ENCODE data around the gene CHD1L.

DNA sequence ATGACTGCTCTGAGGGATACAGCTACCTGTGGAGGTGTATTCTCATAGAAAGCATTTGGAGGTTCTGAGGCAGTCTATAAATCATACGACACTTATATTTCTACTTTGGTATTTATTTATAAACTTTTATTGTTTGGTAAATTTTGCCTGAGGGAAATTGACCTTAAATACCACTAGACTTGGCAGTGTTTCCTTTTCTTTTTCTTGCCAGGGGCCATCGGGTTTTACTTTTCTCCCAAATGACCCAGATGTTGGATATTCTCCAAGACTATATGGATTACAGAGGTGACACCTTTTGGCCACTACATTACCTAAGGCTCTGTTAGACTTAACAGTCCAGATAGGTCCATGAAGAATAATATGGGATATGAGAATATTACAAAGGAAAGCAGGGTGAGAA is 28.2 kb downstream of the CHD1L start:
- TF ChIP-seq, protein P1, sequence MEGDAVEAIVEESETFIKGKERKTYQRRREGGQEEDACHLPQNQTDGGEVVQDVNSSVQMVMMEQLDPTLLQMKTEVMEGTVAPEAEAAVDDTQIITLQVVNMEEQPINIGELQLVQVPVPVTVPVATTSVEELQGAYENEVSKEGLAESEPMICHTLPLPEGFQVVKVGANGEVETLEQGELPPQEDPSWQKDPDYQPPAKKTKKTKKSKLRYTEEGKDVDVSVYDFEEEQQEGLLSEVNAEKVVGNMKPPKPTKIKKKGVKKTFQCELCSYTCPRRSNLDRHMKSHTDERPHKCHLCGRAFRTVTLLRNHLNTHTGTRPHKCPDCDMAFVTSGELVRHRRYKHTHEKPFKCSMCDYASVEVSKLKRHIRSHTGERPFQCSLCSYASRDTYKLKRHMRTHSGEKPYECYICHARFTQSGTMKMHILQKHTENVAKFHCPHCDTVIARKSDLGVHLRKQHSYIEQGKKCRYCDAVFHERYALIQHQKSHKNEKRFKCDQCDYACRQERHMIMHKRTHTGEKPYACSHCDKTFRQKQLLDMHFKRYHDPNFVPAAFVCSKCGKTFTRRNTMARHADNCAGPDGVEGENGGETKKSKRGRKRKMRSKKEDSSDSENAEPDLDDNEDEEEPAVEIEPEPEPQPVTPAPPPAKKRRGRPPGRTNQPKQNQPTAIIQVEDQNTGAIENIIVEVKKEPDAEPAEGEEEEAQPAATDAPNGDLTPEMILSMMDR (conservative IDR thresholded peaks at IDR 0.05; ENCODE audit: low read depth, low read length) = no peak
- TF ChIP-seq EZH2 (IDR thresholded peaks at IDR 0.05; ENCODE audit: low read length, unreplicated experiment) (no peak), EZH2phosphoT487 (IDR thresholded peaks at IDR 0.05; ENCODE audit: borderline replicate concordance, low read length) (no peak)

All from PC-3 (cell line).